ENCODE data around the gene DCDC2C.

Gene DCDC2C

GRCh38 chr2:3674066-3674845, 29.1 kb upstream of the DCDC2C start:
- no peak for DNase-seq

DNA sequence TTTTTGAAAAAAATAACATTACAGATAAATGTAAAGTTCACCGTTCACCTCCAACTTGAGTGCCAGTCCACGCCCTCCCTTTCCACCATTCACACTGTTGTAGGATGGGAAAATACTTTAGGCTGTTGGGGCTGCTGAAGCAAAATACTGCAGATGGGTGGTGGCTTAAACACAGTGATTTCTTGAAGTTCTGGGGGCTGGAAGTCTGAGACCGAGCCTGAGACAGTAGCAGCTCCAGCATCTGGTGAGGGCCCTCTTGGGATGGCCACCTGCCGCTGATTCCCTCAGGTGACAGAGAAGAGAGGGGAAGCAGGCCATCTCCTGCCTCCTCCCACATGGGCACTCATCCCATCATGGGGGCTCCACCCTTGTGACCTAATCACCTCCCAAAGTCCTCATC, 27.7 kb upstream of the DCDC2C start:
- no peak for DNase-seq

DNA sequence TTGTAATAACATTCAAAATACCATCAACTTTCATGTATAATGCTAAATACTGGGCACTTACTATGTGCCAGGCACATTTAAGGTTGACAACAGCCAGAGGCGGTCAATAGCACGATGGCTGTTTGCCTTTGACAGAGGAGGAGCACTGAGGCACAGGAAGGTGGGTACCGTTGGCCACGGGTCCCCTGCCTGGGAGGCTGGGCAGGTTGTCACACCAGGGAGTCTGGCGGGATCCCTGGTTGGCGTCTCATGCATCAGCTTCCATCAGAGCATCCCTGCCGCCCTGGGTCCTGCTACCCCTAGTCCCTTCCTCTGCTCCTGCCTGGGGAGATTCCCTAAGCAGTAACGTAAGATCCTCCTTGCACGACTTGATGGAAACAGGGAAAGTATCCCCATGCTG, 25.9 kb upstream of the DCDC2C start:
- DNase-seq: no peak

DNA sequence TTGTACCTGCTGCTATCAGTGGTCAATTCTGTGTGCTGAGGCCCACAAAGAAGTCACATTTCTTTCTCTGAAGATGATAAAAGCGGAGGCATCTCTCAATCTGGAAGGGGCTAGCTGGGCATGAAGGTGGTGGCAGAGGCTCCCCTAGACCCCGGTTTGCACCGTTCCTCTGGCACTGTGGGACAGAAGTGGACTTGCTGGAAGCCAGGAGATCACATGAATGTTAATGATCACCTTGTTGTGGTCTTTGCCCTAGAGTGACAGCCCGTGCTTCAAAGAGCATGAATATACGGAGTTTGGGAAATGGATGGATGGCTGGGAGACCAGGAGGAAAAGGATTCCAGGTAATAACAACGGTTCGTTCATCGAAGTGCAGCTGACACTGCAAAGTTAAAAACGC, 25.2 kb upstream of the DCDC2C start:
- DNase-seq: no peak

GRCh38 chr2:3679180-3679579, 24.2 kb upstream of the DCDC2C start:
- no peak for DNase-seq

GRCh38 chr2:3679616-3680393, 23.6 kb upstream of the DCDC2C start:
- no peak for DNase-seq

- DNase-seq: no peak
These were observed 22.6 kb upstream of the DCDC2C start for GRCh38 chr2:3680548-3681345.

DNA sequence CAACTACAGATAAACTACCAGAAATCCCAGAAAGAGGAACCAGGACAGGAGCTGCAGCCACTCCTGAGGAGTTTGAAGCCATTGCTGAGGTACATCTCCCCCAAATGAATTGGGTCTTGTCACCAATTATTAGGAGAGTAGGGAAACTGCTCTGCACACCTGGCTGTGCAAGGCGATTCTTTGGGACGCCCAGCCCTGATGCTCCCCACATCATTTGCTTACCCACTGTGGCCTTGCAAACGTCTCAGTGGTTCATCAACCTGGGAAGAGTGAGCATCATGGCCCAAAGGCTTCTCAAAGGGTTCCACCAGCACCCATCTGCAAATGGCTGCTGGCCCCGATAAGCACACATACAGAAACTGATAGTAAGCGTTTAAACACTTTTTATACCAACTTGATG, 21.8 kb upstream of the DCDC2C start:
- no peak for DNase-seq

DNA sequence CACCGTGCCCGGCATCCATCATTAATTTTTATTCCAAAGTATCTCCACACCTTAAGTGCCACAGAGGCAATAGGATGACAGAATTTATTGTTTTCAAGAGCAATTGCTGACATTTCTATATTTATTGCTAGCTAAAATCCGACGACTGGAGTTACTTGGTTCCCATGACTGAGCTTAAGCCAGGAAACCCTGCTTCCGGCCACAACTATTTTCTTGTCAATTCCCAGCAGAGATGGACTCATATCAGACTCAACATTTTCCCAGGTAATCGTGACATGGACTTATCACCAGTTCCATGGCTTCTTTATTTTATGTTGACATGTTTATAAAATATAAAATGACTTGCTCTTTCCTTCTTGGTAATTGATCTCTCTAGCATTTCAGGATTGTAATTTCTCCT, 20.6 kb upstream of the DCDC2C start:
- DNase-seq: no peak

DNA sequence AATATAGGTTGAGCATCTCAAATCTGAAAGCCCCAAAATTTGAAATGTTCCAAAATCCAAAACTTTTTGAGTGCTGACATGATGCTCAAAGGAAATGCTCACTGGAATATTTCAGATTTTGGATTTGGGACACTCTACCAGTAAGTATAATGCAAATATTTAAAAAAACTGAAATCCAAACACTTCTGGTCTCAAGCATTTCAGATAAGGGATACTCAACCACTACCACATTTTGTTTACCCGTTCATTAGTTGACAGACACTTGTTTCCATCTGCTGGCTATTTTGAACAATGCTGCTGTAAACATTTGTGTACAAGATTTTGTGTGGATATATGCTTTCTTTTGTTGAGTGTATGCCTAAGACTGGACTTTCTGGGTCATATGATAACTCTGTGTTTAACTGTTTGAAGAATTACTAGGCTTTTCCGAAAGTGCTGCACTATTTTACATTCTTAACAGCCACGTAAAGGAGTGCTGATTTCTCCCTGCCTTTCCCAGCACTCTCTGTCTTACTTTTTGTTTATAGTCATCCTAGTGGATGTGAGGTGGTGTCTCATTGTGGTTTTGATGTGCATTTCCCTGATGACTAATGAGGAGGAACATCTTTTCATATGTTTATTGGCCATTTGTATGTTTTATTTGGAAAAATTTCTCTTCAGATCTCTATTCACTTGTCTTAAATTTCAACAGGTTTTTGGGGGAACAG, 19.5 kb upstream of the DCDC2C start:
- DNase-seq: no peak

GRCh38 chr2:3689998-3690748, 13.2 kb upstream of the DCDC2C start:
- no peak for DNase-seq

DNA sequence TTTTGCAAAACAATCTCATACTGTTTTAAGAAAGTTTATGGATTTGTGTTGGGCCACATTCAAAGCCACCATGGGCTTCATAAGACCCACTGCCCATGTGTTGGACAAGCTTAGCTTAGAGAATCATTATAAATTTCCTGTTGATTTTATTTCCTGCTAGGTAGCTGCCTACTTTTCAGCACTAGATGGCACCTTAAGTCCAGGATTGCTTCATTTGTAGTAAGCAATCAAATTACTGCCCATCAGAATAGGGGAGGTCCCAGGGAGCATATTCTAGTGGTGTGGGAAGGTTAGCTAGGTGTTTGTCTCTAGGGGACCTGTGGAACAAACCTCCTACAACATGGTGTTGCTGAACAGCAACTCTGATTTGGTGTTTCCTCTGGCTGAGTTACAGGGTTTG, 11.0 kb upstream of the DCDC2C start:
- no peak for DNase-seq

GRCh38 chr2:3696545-3696944, 6.8 kb upstream of the DCDC2C start:
- no peak for DNase-seq

- DNase-seq: no peak
These were observed 2.3 kb upstream of the DCDC2C start for GRCh38 chr2:3701071-3701470.

GRCh38 chr2:3703757-3704355, 481 bp downstream of the DCDC2C start:
- no peak for DNase-seq

- DNase-seq: no peak
These were observed 1.3 kb downstream of the DCDC2C start for GRCh38 chr2:3704692-3705091.

- no peak for DNase-seq
These were observed 2.4 kb downstream of the DCDC2C start for GRCh38 chr2:3705782-3706181.

- DNase-seq: no peak
These were observed 3.5 kb downstream of the DCDC2C start for GRCh38 chr2:3706892-3707291.

DNA sequence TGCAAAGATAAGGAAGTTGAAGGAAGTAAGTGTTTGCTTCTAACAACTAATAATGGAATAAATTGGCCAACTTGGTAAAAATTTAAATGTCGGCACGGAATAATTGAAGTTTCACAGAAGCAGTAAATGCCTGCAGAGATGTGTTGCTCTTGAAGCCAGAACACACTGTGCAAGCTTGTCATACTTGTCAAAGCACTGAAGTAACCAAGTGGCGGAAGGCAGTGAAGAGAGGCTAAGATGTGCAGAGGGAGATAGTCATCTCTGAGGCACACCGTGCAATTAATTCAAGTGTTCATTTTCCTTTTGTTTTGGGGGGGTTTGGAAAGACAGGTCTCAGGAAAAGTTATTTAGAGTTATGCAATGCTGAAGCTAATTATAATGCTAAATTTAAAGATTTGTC, 5.2 kb downstream of the DCDC2C start:
- DNase-seq: no peak

DNA sequence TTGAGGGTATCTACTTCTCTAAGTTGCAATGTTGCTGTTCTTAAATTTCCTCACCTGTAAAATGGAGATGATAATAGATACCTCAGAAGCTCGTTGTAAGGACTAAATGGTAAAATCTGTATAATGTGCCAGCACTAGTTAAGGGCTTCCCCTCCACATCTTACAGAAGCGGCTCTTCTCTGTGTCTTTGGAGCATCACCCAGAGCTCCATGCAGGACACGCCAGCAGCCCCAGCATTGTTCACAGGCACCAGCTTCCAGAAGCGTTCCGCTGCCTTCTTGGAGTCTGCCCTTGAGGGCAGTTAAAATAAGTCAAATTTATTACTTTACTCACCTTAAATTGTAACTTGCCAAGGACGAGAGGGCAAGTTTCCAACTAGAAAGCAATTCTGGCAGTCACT, 5.8 kb downstream of the DCDC2C start:
- no peak for DNase-seq

- no peak for DNase-seq
These were observed 9.0 kb downstream of the DCDC2C start for GRCh38 chr2:3712424-3712823.
